Diencephalon (tissue), 1 donor: ENCODE measurements around the gene DCP1B. TPM values are rescaled to one million over a fixed set of nuclear protein-coding genes. Genes with fewer than 3 reads are reported as not detected.

Source experiments
- total RNA-seq: library from RNA; depleted of rRNA; stranded (reverse); fragments of >200 nt; gene quantifications from one replicate; pipeline ENCODE4 v1.2.3, GENCODE V29; 2014

Gene DCP1B
- 9.7 TPM for total RNA-seq

GRCh38 chr12:2004113-2004929, at the start of gene DCP1B:
DCP1B (minus strand) TSS chr12:2004457; CDS start chr12:2004431, 26 bp downstream.

GRCh38 chr12:2052826-2053678, 48.8 kb upstream of the DCP1B start, which contains the start of gene CACNA1C:
CACNA1C (plus strand) TSS chr12:2052987; CDS start chr12:2053563, 576 bp downstream.

GRCh38 chr12:1918081-1918883, 86.0 kb downstream of the DCP1B start, which contains the start of gene CACNA2D4:
CACNA2D4 (minus strand) TSS chr12:1918652; CDS start chr12:1918473, 179 bp downstream.

Other genes with a start within 250 kb of the DCP1B start
- gene LRTM2, start 183.9 kb downstream of the DCP1B start, total RNA-seq: 11.3 TPM
- gene CACNA2D4, start 85.8 kb downstream of the DCP1B start, total RNA-seq: 0.92 TPM
- 33.0 TPM for gene CACNA1C, start 48.5 kb upstream of the DCP1B start, total RNA-seq